GM10847 (cell line): ENCODE measurements around the gene KLHL29.

Experiments used
- POLR2A ChIP-seq: IDR thresholded peaks from 2 replicates; pipeline ENCODE4 v1.6.1; 2011; ENCODE audit not compliant: insufficient read length; ENCODE audit errors: extremely low read depth

The KLHL29 gene

GRCh38 chr2:23384551-23385343, at the start of gene KLHL29:
Gene KLHL29 (plus strand): TSS chr2:23385179. CDS start chr2:23562197, 177,018 bp downstream.
- TF ChIP-seq POLR2A, result peak; percentile 61

DNA sequence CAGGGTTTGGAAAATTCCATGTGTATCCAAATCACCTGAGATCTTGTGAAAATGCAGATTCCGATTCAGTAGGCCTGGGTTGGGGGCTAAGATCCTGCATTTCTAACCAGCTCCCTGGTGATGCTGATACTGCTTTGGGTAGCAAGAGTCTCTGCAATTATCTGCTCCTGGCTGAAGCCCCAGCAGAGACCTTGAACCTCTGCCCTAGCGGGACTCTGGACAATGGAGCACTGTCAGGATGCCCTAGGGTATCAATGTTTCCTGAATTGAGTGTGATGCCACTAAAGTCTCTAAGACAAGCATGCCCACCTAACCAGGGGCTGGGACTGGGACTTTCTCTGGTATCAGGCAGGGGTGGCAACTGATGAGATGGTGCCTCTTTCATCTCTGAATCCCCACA, 49.4 kb upstream of the KLHL29 start:
- no peak for TF ChIP-seq POLR2A

DNA sequence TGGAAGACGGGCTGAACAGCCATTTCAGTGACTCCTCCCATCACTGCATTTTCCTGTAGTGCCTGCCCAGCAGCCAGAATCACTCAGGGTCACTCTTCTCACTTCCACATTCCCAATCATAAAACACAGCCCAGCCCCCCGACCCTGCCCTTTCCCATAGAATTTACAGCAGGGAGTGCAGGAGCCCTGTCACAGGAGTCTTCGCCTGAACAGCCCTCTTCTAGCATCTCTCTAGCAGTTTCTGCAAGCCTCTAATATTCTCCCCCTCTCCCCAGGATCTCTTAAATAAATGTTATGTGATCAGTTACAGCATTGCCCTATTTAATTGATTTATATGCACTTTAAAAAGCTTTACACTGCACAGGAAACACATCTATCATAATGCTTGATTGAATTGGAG, 42.9 kb upstream of the KLHL29 start:
- no peak for TF ChIP-seq POLR2A

DNA sequence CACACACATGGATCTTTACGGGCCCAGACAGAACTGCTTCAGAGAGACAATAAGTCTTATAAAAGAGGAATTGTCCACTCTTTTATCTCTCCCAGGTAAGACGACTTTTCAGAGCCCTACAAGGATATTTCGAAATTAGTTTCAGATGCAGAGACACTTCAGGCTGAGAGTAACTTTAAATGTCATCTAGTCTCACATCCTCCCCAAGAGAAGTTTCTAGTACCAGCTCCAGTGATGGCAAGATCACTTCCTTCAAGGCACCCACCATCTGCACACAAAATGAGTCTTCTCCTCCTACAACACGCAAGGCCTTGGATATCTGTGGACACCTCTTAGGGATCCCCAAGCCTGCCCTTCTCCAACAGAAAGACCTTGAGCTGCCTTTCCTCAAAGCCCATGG, 39.0 kb upstream of the KLHL29 start:
- no peak for TF ChIP-seq POLR2A

GRCh38 chr2:23346781-23347180, 38.2 kb upstream of the KLHL29 start:
- TF ChIP-seq POLR2A, result no peak

DNA sequence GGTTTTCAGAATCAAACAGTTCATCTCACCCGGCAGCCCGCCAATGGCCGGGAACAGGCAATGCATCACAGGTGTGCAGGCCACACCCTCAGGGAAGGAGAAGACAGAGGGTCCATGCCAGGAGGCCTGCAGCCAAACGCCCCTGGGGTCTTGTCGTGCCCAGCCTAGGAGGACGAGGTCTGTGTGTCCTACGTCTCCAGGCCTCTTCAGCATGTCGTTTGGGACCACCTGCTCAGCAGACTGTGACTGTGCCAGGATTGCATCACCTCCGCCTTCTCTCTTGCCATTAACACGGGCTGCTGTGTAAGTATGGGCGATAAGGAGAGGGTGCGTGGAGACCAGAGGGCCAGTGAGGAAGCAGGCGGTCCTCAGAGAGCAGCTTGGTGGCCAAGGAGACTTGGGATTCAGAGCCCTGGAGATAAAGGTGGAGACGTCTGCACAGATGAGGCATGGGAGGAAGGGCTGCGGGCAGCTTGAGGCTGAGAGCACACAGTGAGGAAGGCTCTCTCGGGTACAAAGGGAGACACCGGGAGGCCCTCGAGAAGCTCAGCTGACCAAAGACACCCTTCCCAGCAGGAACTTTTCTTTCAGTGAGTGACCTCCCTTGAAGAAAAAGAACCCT, 37.4 kb upstream of the KLHL29 start:
- no peak for TF ChIP-seq POLR2A

DNA sequence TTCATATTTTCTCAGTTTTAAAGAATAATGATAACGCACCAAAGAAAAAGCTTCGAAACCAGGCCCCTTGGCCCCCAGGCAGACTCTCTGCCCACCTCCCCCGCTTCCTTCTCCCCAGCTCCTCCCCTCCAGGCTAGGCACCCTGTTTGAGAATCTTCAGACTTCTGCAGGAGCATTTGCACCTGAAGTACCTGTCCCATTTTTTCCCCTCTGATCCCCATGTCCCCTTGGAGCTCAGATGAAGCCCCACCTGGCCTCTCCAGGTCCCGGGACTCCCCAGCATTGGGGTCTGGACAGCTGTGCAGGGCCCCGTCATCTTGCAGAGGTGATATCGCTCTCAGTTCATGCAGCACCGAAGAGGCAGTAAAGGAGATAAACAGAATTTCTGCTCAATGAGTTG, 35.5 kb upstream of the KLHL29 start:
- no peak for TF ChIP-seq POLR2A

- TF ChIP-seq POLR2A, result no peak
These were observed 34.8 kb upstream of the KLHL29 start for GRCh38 chr2:23350041-23350791.

DNA sequence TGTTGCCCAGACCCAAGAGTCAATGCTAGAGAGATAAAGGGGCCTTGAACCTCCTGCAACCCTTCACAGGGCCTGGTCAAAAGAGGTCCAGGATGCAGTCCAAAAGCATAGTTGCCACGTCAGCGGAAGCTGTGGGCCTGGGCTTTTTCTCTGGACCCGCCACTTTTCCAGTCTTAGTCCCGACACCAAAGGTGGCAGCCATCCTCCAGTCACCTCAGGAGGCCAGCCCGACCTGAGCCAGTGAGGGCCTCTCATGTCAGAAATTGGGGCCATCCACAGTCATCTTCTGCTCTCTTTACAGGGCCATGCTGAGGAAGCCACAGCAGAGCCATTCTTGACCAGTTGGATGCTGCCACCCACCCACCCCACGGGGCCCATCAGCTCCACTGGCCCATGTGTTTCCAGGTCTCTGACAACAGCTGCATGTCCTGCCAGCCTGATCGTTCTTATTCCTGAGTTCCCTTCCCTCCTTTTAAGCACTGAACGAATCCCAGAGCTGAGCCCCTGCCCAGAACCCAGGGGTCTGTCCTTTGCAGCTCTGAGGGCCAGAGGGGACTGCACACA, 34.1 kb upstream of the KLHL29 start:
- TF ChIP-seq POLR2A, result no peak

DNA sequence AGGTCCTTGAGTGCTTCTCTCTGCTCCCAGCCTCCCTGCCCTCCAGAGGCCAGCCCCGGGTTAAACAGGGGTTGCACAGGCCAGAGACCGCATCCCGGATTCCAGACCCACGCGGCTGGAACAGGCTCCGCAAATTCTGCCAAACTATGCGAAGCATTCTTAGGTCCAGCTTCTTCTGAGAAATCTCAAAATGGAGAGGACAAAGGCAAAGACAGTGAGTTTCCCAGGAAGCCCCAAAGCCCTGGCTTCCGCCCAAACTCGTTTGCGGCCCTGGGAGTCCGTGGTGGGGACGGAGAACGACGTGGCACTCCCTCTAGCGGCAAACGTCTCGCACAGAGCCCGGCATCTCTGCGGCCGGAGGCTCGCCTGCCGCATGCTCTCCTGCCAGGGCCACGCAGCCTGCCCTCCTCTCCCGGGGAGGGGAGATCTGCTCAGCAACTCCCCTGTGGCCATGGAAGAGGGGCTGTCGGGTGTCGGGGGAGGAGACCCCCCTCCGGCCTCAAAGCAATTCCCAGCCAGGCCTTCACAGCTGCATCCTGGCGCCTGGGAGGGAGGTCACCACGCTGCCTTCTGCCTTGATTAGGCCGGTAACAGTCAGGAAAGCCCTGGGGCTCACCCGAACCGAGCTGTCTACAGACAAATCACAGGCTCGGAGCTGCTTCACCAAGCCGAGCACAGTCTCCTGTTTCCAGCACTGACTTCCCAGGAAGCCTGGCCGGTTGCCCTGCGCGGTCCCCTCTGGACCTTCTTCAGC, 33.4 kb upstream of the KLHL29 start:
- no peak for TF ChIP-seq POLR2A

GRCh38 chr2:23354554-23354953, 30.4 kb upstream of the KLHL29 start:
- no peak for TF ChIP-seq POLR2A

GRCh38 chr2:23355001-23355400, 30.0 kb upstream of the KLHL29 start:
- TF ChIP-seq POLR2A, result no peak

GRCh38 chr2:23356711-23357110, 28.3 kb upstream of the KLHL29 start:
- TF ChIP-seq POLR2A, result no peak

- TF ChIP-seq POLR2A, result no peak
These were observed 25.1 kb upstream of the KLHL29 start for GRCh38 chr2:23359631-23360567.
